Measurements from ENCODE around the gene FBL.

- TF ChIP-seq RFX5 (IDR thresholded peaks at IDR 0.05; ENCODE audit: borderline replicate concordance, low read depth, low read length), result no peak
- TF ChIP-seq, protein P1, sequence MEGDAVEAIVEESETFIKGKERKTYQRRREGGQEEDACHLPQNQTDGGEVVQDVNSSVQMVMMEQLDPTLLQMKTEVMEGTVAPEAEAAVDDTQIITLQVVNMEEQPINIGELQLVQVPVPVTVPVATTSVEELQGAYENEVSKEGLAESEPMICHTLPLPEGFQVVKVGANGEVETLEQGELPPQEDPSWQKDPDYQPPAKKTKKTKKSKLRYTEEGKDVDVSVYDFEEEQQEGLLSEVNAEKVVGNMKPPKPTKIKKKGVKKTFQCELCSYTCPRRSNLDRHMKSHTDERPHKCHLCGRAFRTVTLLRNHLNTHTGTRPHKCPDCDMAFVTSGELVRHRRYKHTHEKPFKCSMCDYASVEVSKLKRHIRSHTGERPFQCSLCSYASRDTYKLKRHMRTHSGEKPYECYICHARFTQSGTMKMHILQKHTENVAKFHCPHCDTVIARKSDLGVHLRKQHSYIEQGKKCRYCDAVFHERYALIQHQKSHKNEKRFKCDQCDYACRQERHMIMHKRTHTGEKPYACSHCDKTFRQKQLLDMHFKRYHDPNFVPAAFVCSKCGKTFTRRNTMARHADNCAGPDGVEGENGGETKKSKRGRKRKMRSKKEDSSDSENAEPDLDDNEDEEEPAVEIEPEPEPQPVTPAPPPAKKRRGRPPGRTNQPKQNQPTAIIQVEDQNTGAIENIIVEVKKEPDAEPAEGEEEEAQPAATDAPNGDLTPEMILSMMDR (IDR thresholded peaks at IDR 0.05; ENCODE audit: control extremely low read depth in 1 of 3, insufficient read depth in 1 of 3, low read depth in 1 of 3, low read length in 3 of 3), result no peak
These were observed 703 bp upstream of the FBL start for GRCh38 chr19:39846678-39847486.
